Measurements from ENCODE around the gene UPB1. TPM values are rescaled to one million over a fixed set of nuclear protein-coding genes. Genes with fewer than 3 reads are reported as not detected.

The UPB1 gene
- total and polyA plus RNA-seq, 2 experiments from 2014 or later, result 0.13 TPM; not detected in 1

- no peaks in the 10 kb centered on the region for H3K4me1 ChIP-seq (ENCODE audit: insufficient read depth)
- H3K27ac ChIP-seq (ENCODE audit: low read depth), result no peak overlapping the region
- H3K4me3 ChIP-seq, result no peak overlapping the region
- H3K36me3 ChIP-seq (ENCODE audit: insufficient read depth), result no peaks in the 10 kb centered on the region
- Mint-ChIP-seq H3K36me3 (ENCODE audit: low read depth) (peaks cover 33% of the 10 kb centered on the region), H3K4me3 (no peak overlapping the region), H3K27ac (no peak overlapping the region), H3K27me3 (ENCODE audit: insufficient read depth, low read depth, poor library complexity) (peaks cover 4% of the 10 kb centered on the region), H3K9me3 (no peaks in the 10 kb centered on the region), H3K4me1 (no peaks in the 10 kb centered on the region)
- DNase-seq (ENCODE audit: low spot score) (no peak), ATAC-seq (no peak)
- no peak overlapping the region for H2AFZ ChIP-seq
- H3K9me2 ChIP-seq (ENCODE audit: insufficient read depth), result no peaks in the 10 kb centered on the region
- TF ChIP-seq JUNB (IDR thresholded peaks at IDR 0.05; ENCODE audit: unreplicated experiment) (no peak), NANOG (IDR thresholded peaks at IDR 0.05; ENCODE audit: borderline replicate concordance) (no peak), ETS1 (IDR thresholded peaks at IDR 0.05) (no peak), REST (IDR thresholded peaks at IDR 0.05; ENCODE audit: unreplicated experiment) (no peak), EZH2 (IDR thresholded peaks at IDR 0.05; ENCODE audit: low read depth, unreplicated experiment) (no peak), POLR2AphosphoS5 (IDR thresholded peaks at IDR 0.05; ENCODE audit: low read depth) (no peak), CREB1 (CRISPR knock-in tag; IDR thresholded peaks at IDR 0.05; ENCODE audit: low read depth) (no peak), ZNF114 (CRISPR knock-in tag; IDR thresholded peaks at IDR 0.05) (no peak), CTCF (conservative IDR thresholded peaks at IDR 0.05; ENCODE audit: low read depth in 2 of 2) (no peak), STAT1 (IDR thresholded peaks at IDR 0.05; ENCODE audit: unreplicated experiment) (no peak), ZNF462 (CRISPR knock-in tag; IDR thresholded peaks at IDR 0.05) (no peak), EZH2phosphoT487 (IDR thresholded peaks at IDR 0.05; ENCODE audit: unreplicated experiment) (no peak), ZNF331 (CRISPR knock-in tag; IDR thresholded peaks at IDR 0.05; ENCODE audit: low read depth) (no peak)
- H3K4me2 ChIP-seq, result no peak overlapping the region
- no peaks in the 10 kb centered on the region for H3K79me2 ChIP-seq (replicated peaks; ENCODE audit: insufficient read depth)
- H3K27me3 ChIP-seq (ENCODE audit: insufficient read depth), result no peaks in the 10 kb centered on the region
- no peaks in the 10 kb centered on the region for H3F3A ChIP-seq (replicated peaks; ENCODE audit: low read depth)
- no peaks in the 10 kb centered on the region for H4K20me1 ChIP-seq (replicated peaks; ENCODE audit: insufficient read depth)
Observed at GRCh38 chr22:24540470-24540869, 45.3 kb downstream of the UPB1 start.
